ENCODE measurements around the gene DIO3. TPM values are rescaled to one million over a fixed set of nuclear protein-coding genes. Genes with fewer than 3 reads are reported as not detected.

Gene DIO3
- total RNA-seq, 2 donors from 2014 or later: 0.82 to 6.9 TPM

DNA sequence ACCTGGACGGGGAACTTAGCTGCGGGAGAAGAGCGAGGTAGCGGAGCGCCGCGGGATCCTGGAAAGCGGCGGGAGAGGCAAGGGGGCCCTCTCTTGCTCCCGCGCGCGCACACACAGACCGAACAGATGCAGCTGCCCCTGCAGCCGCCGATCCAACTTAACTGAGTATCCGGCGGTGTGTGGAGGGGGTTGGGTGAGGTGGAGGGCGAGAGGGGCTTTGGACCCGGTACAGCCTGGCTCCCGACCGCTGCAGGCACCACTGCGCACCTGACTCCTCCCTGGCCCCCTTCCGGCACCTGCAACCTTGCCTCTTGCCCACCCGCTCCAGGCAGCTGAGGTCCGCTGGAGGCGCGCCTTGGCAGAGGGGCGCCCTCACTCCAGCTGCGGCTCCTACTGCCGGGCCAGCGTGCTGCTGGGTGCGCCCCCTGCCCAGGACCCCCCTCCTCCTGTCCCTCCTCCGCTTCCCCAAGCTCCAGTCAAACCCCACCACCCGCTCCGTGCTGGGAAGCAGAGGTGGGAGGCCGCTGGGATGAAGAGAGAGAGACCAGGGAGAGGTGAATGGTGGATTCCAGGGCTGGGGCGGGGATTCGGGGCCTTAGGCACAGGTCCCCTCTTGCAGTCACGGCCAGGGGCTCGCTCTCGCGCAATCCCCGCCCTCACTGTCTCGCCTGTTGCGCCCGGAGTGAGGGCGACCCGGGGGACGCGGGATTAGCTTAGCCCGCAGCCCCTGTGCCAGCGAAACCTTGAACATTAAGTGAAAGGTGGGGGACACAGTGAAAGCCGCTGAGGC is 2.6 kb downstream of the DIO3 start:
- TF ChIP-seq POLR2A (IDR thresholded peaks at IDR 0.05) (no peak), POLR2AphosphoS5 (IDR thresholded peaks at IDR 0.05) (no peak)
- TF ChIP-seq, protein P1, sequence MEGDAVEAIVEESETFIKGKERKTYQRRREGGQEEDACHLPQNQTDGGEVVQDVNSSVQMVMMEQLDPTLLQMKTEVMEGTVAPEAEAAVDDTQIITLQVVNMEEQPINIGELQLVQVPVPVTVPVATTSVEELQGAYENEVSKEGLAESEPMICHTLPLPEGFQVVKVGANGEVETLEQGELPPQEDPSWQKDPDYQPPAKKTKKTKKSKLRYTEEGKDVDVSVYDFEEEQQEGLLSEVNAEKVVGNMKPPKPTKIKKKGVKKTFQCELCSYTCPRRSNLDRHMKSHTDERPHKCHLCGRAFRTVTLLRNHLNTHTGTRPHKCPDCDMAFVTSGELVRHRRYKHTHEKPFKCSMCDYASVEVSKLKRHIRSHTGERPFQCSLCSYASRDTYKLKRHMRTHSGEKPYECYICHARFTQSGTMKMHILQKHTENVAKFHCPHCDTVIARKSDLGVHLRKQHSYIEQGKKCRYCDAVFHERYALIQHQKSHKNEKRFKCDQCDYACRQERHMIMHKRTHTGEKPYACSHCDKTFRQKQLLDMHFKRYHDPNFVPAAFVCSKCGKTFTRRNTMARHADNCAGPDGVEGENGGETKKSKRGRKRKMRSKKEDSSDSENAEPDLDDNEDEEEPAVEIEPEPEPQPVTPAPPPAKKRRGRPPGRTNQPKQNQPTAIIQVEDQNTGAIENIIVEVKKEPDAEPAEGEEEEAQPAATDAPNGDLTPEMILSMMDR (IDR thresholded peaks at IDR 0.05): no peak
- DNase-seq (ENCODE audit: low spot score): no peak
- Histone ChIP-seq H3K9me3 (no peaks in the 10 kb centered on the region), H3K27ac (no peak overlapping the region), H3K27me3 (replicated peaks; ENCODE audit: insufficient read depth) (peaks cover 36% of the 10 kb centered on the region), H3K36me3 (no peaks in the 10 kb centered on the region), H3K4me3 (no peak overlapping the region), H3K4me1 (replicated peaks) (no peaks in the 10 kb centered on the region)
- WGBS: 3% methylated on average over 54 of the region's 54 CpGs
- intact Hi-C loops (cut with DNase I): no loop called here

DNA sequence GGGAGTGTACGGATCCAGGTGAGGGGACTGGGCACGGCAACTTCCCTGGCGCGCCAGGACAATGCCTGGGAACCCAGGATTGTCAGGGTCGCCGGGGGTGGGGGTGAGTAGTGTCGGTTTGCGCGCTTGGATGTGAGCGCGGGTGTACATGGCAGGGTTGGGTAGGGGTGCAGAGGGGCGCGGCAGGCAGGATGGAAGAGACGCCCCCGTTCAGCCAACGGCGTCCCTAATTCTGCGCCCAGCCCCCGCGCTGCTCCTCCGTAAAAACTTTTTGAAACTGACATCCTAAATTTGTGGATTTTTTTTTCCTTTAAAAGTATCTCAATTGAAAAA is 3.1 kb downstream of the DIO3 start:
- H3K4me3 ChIP-seq: no peak overlapping the region
- DNase-seq (ENCODE audit: low spot score): no peak
- peaks cover 36% of the 10 kb centered on the region for H3K27me3 ChIP-seq (replicated peaks; ENCODE audit: insufficient read depth)
- H3K27ac ChIP-seq: no peak overlapping the region
- intact Hi-C loops (cut with DNase I): no loop called here
- H3K4me1 ChIP-seq (replicated peaks): no peaks in the 10 kb centered on the region
- WGBS: 2% methylated on average over 20 of the region's 21 CpGs
- TF ChIP-seq, protein P1 (IDR thresholded peaks at IDR 0.05): no peak
- TF ChIP-seq POLR2AphosphoS5 (IDR thresholded peaks at IDR 0.05) (no peak), POLR2A (IDR thresholded peaks at IDR 0.05) (no peak)
- no peaks in the 10 kb centered on the region for H3K36me3 ChIP-seq
- no peaks in the 10 kb centered on the region for H3K9me3 ChIP-seq

DNA sequence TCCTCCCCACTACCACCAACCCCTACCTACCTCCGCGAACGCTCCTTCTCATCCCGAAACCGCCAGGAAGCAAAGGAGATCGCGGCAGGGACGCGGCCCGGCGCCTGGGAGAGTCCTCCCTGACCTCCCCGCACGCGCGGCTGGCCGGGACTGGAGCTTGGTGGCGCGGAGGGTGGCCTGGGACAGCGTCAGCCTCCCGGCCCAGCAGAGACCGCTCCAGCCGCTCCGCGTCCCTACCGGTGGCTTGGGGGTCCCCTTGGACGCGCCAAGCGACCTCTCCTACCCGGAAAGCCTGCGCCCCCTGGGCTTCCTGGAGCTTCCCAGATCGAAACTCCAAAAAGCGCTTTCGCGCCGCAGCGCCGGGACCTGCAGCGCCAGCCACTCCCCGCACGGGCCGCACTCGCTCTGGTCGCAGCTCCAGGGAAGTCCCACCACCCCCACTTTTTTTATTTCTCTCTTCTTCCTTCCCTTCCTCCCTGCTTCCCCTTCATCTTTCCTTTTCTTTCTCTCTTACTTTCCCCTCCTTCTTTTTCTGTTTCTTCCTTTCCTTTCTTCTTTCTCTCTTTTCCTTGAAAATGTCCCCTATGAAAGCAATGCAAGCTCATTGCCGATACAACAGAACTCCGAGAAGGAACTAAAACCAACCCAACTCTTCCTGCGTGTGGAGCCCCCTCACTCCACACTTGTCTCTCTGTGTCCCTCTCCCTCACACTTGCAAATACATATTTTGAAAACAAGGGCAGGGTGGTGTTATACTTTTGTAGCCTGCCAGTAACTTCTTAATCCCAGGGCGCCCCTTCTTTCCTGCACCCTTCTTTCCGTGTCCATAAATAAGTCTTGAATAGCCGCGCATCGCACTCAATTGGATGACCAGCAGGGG is 3.8 kb downstream of the DIO3 start:
- Histone ChIP-seq H3K4me1 (replicated peaks) (no peaks in the 10 kb centered on the region), H3K9me3 (no peaks in the 10 kb centered on the region), H3K27me3 (replicated peaks; ENCODE audit: insufficient read depth) (peaks cover 36% of the 10 kb centered on the region), H3K27ac (no peak overlapping the region), H3K36me3 (no peaks in the 10 kb centered on the region), H3K4me3 (no peak overlapping the region)
- intact Hi-C loops (cut with DNase I): no loop called here
- no peak for DNase-seq (ENCODE audit: low spot score)
- 5% methylated on average over 51 of the region's 51 CpGs for WGBS
- TF ChIP-seq POLR2AphosphoS5 (IDR thresholded peaks at IDR 0.05) (no peak), POLR2A (IDR thresholded peaks at IDR 0.05) (no peak)
- TF ChIP-seq, protein P1 (IDR thresholded peaks at IDR 0.05): no peak

DNA sequence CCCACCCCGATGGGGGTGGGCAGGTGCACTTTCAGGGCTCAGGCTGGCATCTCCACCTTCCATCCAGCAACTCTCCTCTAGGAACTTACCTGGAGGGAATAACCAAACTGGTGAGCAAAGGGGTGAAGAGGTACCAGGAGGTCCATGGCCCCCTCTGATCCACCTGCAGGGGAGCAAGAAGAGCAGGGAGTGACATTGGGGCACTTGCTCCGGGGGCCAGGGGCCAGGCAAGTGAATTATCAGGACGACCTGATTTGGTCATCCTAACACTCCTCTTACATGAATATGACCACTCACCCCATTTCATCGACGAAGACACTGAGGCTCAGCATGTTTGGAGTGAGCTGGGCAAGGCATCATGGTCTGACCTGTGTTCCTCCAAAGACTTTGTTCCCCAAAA is 6.0 kb downstream of the DIO3 start:
- peaks cover 26% of the 10 kb centered on the region for H3K27me3 ChIP-seq (replicated peaks; ENCODE audit: insufficient read depth)
- intact Hi-C loops (cut with DNase I): no loop called here

More for the DNA sequence above, 6.0 kb downstream of the DIO3 start:
- TF ChIP-seq, protein P1 (IDR thresholded peaks at IDR 0.05): no peak
- no peak for TF ChIP-seq POLR2AphosphoS5 (IDR thresholded peaks at IDR 0.05)
- no peak for TF ChIP-seq POLR2A (IDR thresholded peaks at IDR 0.05)
- H3K9me3 ChIP-seq: no peaks in the 10 kb centered on the region
- DNase-seq (ENCODE audit: low spot score): no peak
- H3K4me3 ChIP-seq: no peak overlapping the region
- no peaks in the 10 kb centered on the region for H3K4me1 ChIP-seq (replicated peaks)
- no peak overlapping the region for H3K27ac ChIP-seq
- WGBS: 90% methylated on average over 4 of the region's 5 CpGs
- no peaks in the 10 kb centered on the region for H3K36me3 ChIP-seq
